Measurements from ENCODE around the gene AHCYL1.
"Not testable (repeated sequence)": the region's sequence is repeated elsewhere in the genome, so short reads cannot be mapped to it uniquely, and the experiment has no call there.

Gene AHCYL1

GRCh38 chr1:109995536-109995935 is 11.0 kb downstream of the AHCYL1 start:
- in situ Hi-C loops (cut with MboI; ENCODE audit: low sequenced_read_pairs), result no loop called here

GRCh38 chr1:109996476-109996875 is 11.9 kb downstream of the AHCYL1 start:
- in situ Hi-C loops (cut with MboI; ENCODE audit: low sequenced_read_pairs), result no loop called here

- in situ Hi-C loops (cut with MboI; ENCODE audit: low sequenced_read_pairs), result no loop called here
Observed at GRCh38 chr1:109997204-109997866, 12.8 kb downstream of the AHCYL1 start.

GRCh38 chr1:109997867-109998229 is 13.3 kb downstream of the AHCYL1 start:
- in situ Hi-C loops (cut with MboI; ENCODE audit: low sequenced_read_pairs), result no loop called here

GRCh38 chr1:110002695-110003094 is 18.1 kb downstream of the AHCYL1 start:
- in situ Hi-C loops (cut with MboI; ENCODE audit: low sequenced_read_pairs), result no loop called here

GRCh38 chr1:110003747-110004428 is 19.3 kb downstream of the AHCYL1 start:
- in situ Hi-C loops (cut with MboI; ENCODE audit: low sequenced_read_pairs), result no loop called here

GRCh38 chr1:110004583-110004982 is 20.0 kb downstream of the AHCYL1 start:
- in situ Hi-C loops (cut with MboI; ENCODE audit: low sequenced_read_pairs), result no loop called here

GRCh38 chr1:110005971-110006370 is 21.4 kb downstream of the AHCYL1 start:
- in situ Hi-C loops (cut with MboI; ENCODE audit: low sequenced_read_pairs), result no loop called here

- in situ Hi-C loops (cut with MboI; ENCODE audit: low sequenced_read_pairs), result no loop called here
Observed at GRCh38 chr1:110006516-110006915, 22.0 kb downstream of the AHCYL1 start.

GRCh38 chr1:110007046-110007830 is 22.7 kb downstream of the AHCYL1 start:
- in situ Hi-C loops (cut with MboI; ENCODE audit: low sequenced_read_pairs), result no loop called here

- in situ Hi-C loops (cut with MboI; ENCODE audit: low sequenced_read_pairs), result no loop called here
Observed at GRCh38 chr1:110008971-110009565, 24.5 kb downstream of the AHCYL1 start.

- in situ Hi-C loops (cut with MboI; ENCODE audit: low sequenced_read_pairs), result no loop called here
Observed at GRCh38 chr1:110011527-110012041, 27.0 kb downstream of the AHCYL1 start.

- in situ Hi-C loops (cut with MboI; ENCODE audit: low sequenced_read_pairs), result no loop called here
Observed at GRCh38 chr1:110012100-110012780, 27.7 kb downstream of the AHCYL1 start.

GRCh38 chr1:110017792-110018191 is 33.2 kb downstream of the AHCYL1 start:
- in situ Hi-C loops (cut with MboI; ENCODE audit: low sequenced_read_pairs), result no loop called here

GRCh38 chr1:110018396-110018795 is 33.8 kb downstream of the AHCYL1 start:
- in situ Hi-C loops (cut with MboI; ENCODE audit: low sequenced_read_pairs), result no loop called here

GRCh38 chr1:110019770-110020169 is 35.2 kb downstream of the AHCYL1 start:
- in situ Hi-C loops (cut with MboI; ENCODE audit: low sequenced_read_pairs), result no loop called here

GRCh38 chr1:110021285-110021684 is 36.7 kb downstream of the AHCYL1 start:
- in situ Hi-C loops (cut with MboI; ENCODE audit: low sequenced_read_pairs), result no loop called here

- in situ Hi-C loops (cut with MboI; ENCODE audit: low sequenced_read_pairs), result no loop called here
Observed at GRCh38 chr1:110024613-110025012, 40.0 kb downstream of the AHCYL1 start.

GRCh38 chr1:110030687-110031086 is 46.1 kb downstream of the AHCYL1 start:
- in situ Hi-C loops (cut with MboI; ENCODE audit: low sequenced_read_pairs), result not testable (repeated sequence)

GRCh38 chr1:110032327-110032726 is 47.8 kb downstream of the AHCYL1 start:
- in situ Hi-C loops (cut with MboI; ENCODE audit: low sequenced_read_pairs), result no loop called here

GRCh38 chr1:110033421-110033820 is 48.9 kb downstream of the AHCYL1 start:
- in situ Hi-C loops (cut with MboI; ENCODE audit: low sequenced_read_pairs), result no loop called here

Measured in HL-60/S4 treated with retinoic acid at 250 ng/mL for 4 days and 3 days (cell line).